K562 (cell line): ENCODE results near the gene DDC. TPM values are rescaled to one million over a fixed set of nuclear protein-coding genes. Genes with fewer than 3 reads are reported as not detected.

ENCODE experiments used
- ATAC-seq: fragments of 200-7000 bp; cut with Tn5 transposase; 3 replicates; pipeline ENCODE4 v1.9.1; 2020; ENCODE audit warnings: moderate library complexity
- BruUV-seq: library from RNA; stranded (reverse); fragments of 400-500 nt; replicated peaks from 2 replicates; lab custom pipeline; 2021; lab: Mats Ljungman, UMichigan
- CTCF ChIA-PET: fragments of 300-600 bp; formaldehyde crosslinking; extraction: SDS; loops from one replicate; lab custom pipeline; 2021; ENCODE audit warnings: low intra/inter-chr PET ratio; lab: Yijun Ruan, JAX
- POLR2A ChIA-PET: fragments of 300-600, 350-650 bp; sonication (Branson Sonifier 250); formaldehyde crosslinking; extraction: SDS; loops from one replicate; lab custom pipeline; 2021; ENCODE audit warnings: antibody characterized with exemption, inconsistent platforms; lab: Yijun Ruan, JAX
- DNase-seq, 4 experiments: peaks; one replicate each; pipeline versions ENCODE4 v3.0.0 to v3.0.0-alpha.2; 2011 to 2018; ENCODE audit warnings: low spot score in 3 of 4, mixed read lengths in 3 of 4; ENCODE audit errors: extremely low read depth in 1 of 4
- FAIRE-seq: peaks from 2 replicates; lab custom pipeline; 2011; peaks lifted over from hg19 to GRCh38; lab: Jason Lieb, UNC
- H2AFZ ChIP-seq: 2 replicates; pipeline ENCODE4 v1.6.0; 2011; ENCODE audit warnings: low read depth, low read length, control low read depth, inconsistent platforms
- H3K27ac ChIP-seq: fragments of 200-600 bp; 3 replicates; pipeline ENCODE4 v1.8.0; 2011; ENCODE audit warnings: low read depth, mild to moderate bottlenecking, control low read depth, inconsistent platforms, low read length, moderate library complexity, mixed read lengths; ENCODE audit errors: extremely low read depth
- H3K27me3 ChIP-seq, 2 experiments: fragments of 300-600 bp in 1 of 2; 2 replicates in 1 of 2; 3 replicates in 1 of 2; pipeline versions ENCODE4 v1.6.0 to v1.8.0; 2011; ENCODE audit warnings: inconsistent platforms in 2 of 2, low read length in 2 of 2, mild to moderate bottlenecking in 1 of 2, mixed read lengths in 1 of 2, moderate library complexity in 1 of 2; ENCODE audit not compliant: control insufficient read depth in 2 of 2, insufficient read depth in 2 of 2
- H3K36me3 ChIP-seq: fragments of 300-600 bp; 3 replicates; pipeline ENCODE4 v1.8.0; 2011; ENCODE audit warnings: mild to moderate bottlenecking, low read length, inconsistent platforms; ENCODE audit not compliant: control insufficient read depth, insufficient read depth
- H3K4me1 ChIP-seq, 2 experiments: fragments of 200-600 bp in 1 of 2; replicated peaks in 1 of 2; 2 replicates in 1 of 2; 3 replicates in 1 of 2; pipeline versions ENCODE4 v1.5.1 to v1.8.0; 2011; ENCODE audit warnings: inconsistent platforms in 2 of 2, low read length in 2 of 2, mild to moderate bottlenecking in 1 of 2, mixed read lengths in 1 of 2, moderate library complexity in 1 of 2; ENCODE audit not compliant: control insufficient read depth in 2 of 2, insufficient read depth in 2 of 2
- H3K4me2 ChIP-seq: 2 replicates; pipeline ENCODE4 v1.6.1; 2011; ENCODE audit warnings: low read length, control low read depth, inconsistent platforms, mixed read lengths; ENCODE audit not compliant: insufficient read depth
- H3K4me3 ChIP-seq: fragments of 200-600 bp; sonication (generic), shearing (Covaris generic); 2 replicates; pipeline ENCODE4 v1.5.1; 2016; ENCODE audit warnings: control low read depth, inconsistent platforms
- H3K79me2 ChIP-seq: fragments of 200-600 bp; 3 replicates; pipeline ENCODE4 v1.8.0; 2011; ENCODE audit warnings: low read length, inconsistent platforms; ENCODE audit not compliant: control insufficient read depth, insufficient read depth
- H3K9ac ChIP-seq, 2 experiments: 2 replicates each; pipeline versions ENCODE4 v1.6.0 to v1.6.1; 2011; ENCODE audit warnings: low read depth in 2 of 2, low read length in 2 of 2, control low read depth in 1 of 2, inconsistent platforms in 1 of 2, mild to moderate bottlenecking in 1 of 2, mixed read lengths in 1 of 2; ENCODE audit not compliant: insufficient read depth in 1 of 2
- H3K9me1 ChIP-seq: one replicate; pipeline ENCODE4 v1.6.0; 2011; ENCODE audit warnings: inconsistent platforms, mild to moderate bottlenecking, low read length, moderate library complexity; ENCODE audit not compliant: control insufficient read depth, insufficient read depth
- H3K9me3 ChIP-seq: replicated peaks from 2 replicates; pipeline ENCODE4 v1.5.1; 2011; ENCODE audit warnings: low read depth, low read length, inconsistent platforms; ENCODE audit not compliant: control insufficient read depth, insufficient read depth
- H4K20me1 ChIP-seq: replicated peaks from 2 replicates; pipeline ENCODE4 v1.6.1; 2011; ENCODE audit warnings: low read length, inconsistent platforms, mixed read lengths; ENCODE audit not compliant: control insufficient read depth, insufficient read depth
- BCLAF1 ChIP-seq, 2 experiments: fragments of 450-650 bp in 1 of 2; IDR thresholded peaks; 2 replicates each; pipeline ENCODE4 v1.6.1; 2011 to 2017; ENCODE audit warnings: low read depth in 2 of 2, antibody characterized with exemption in 1 of 2, borderline replicate concordance in 1 of 2, low read length in 1 of 2, mild to moderate bottlenecking in 1 of 2, mixed read lengths in 1 of 2; ENCODE audit not compliant: control insufficient read depth in 1 of 2
- DACH1 ChIP-seq: fragments of 450-650 bp; IDR thresholded peaks from 2 replicates; pipeline ENCODE4 v1.6.1; 2018; ENCODE audit not compliant: partially characterized antibody
- DNMT1 ChIP-seq: fragments of 450-650 bp; IDR thresholded peaks from 2 replicates; pipeline ENCODE4 v1.6.1; 2016; ENCODE audit warnings: antibody characterized with exemption, mild to moderate bottlenecking
- NR1H2 ChIP-seq: sonication (generic); formaldehyde crosslinking; IDR thresholded peaks from 2 replicates; pipeline ENCODE4 v1.4.0; 2020; ENCODE audit warnings: mild to moderate bottlenecking, missing genetic modification reagents
- SUPT5H ChIP-seq: fragments of 450-650 bp; IDR thresholded peaks from 2 replicates; pipeline ENCODE4 v1.6.1; 2016
- ZNF586 ChIP-seq: fragments of 450-650 bp; formaldehyde crosslinking; conservative IDR thresholded peaks from 2 replicates; pipeline ENCODE4 v1.4.0; 2020; ENCODE audit warnings: mild to moderate bottlenecking, moderate library complexity
- WGBS: fragments of 100-300 bp; shearing (Covaris generic); methylation state at CpG from one replicate; pipeline ENCODE4 v1.1.6; 2016; ENCODE audit warnings: low coverage, mixed read lengths; ENCODE audit not compliant: insufficient coverage; ENCODE audit errors: missing lambda C conversion rate; 5-methylcytosine and 5-hydroxymethylcytosine counted together
- in situ Hi-C: fragments of 300-500 bp; cut with MboI; formaldehyde crosslinking; loops from 4 replicates; pipeline ENCODE4 v1.15.0; 2018; ENCODE audit warnings: inconsistent platforms, mixed read lengths
- intact Hi-C: fragments of 100-400 bp; cut with micrococcal nuclease; formaldehyde crosslinking; loops from 2 replicates; pipeline ENCODE4 v1.14.2; 2022
- polyA plus RNA-seq, 8 experiments: library from polyadenylated mRNA; depleted of rRNA in 4 of 8; stranded (reverse) in 5 of 8; unstranded in 3 of 8; fragments of >200 nt; fragmentation: Nextera tagmentation in 2 of 8; fragmentation: Illumina TruSeq in 1 of 8; extraction: Ambion mirVana in 2 of 8; extraction: Trizol in 1 of 8; gene quantifications; 2 replicates each; pipeline versions ENCODE4 v1.2.1 to v1.2.3, GENCODE V29; 2011 to 2014; ENCODE audit warnings: inconsistent platforms in 1 of 8, missing spikeins in 1 of 8
- total RNA-seq, 7 experiments: library from RNA; depleted of rRNA in 6 of 7; stranded (reverse); fragments of >200 nt in 6 of 7; fragmentation: Illumina TruSeq in 2 of 7; extraction: Trizol in 2 of 7; gene quantifications; 2 replicates each; pipeline versions ENCODE4 v1.2.1 to v1.2.3, GENCODE V29; 2011 to 2021; ENCODE audit warnings: low replicate concordance in 1 of 7
- TF ChIP-seq, protein P1 (sequence below): IDR thresholded peaks from 3 replicates; pipeline ENCODE4 v1.6.1; 2011; ENCODE audit warnings: borderline replicate concordance, mild to moderate bottlenecking, moderate library complexity; ENCODE audit not compliant: insufficient read length; ENCODE audit errors: extremely low read depth

The DDC gene
- total and polyA plus RNA-seq, 9 of the 15 experiments (the other 6 are each of a cell fraction or from before 2014, with no cell fraction given): not detected

GRCh38 chr7:50431316-50431715 lies 133.9 kb downstream of the DDC start (continued):
- no peak for TF ChIP-seq NR1H2
- no peak for TF ChIP-seq SUPT5H
- no peak for TF ChIP-seq DNMT1
- TF ChIP-seq, protein P1, sequence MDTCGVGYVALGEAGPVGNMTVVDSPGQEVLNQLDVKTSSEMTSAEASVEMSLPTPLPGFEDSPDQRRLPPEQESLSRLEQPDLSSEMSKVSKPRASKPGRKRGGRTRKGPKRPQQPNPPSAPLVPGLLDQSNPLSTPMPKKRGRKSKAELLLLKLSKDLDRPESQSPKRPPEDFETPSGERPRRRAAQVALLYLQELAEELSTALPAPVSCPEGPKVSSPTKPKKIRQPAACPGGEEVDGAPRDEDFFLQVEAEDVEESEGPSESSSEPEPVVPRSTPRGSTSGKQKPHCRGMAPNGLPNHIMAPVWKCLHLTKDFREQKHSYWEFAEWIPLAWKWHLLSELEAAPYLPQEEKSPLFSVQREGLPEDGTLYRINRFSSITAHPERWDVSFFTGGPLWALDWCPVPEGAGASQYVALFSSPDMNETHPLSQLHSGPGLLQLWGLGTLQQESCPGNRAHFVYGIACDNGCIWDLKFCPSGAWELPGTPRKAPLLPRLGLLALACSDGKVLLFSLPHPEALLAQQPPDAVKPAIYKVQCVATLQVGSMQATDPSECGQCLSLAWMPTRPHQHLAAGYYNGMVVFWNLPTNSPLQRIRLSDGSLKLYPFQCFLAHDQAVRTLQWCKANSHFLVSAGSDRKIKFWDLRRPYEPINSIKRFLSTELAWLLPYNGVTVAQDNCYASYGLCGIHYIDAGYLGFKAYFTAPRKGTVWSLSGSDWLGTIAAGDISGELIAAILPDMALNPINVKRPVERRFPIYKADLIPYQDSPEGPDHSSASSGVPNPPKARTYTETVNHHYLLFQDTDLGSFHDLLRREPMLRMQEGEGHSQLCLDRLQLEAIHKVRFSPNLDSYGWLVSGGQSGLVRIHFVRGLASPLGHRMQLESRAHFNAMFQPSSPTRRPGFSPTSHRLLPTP: no peak

DNA sequence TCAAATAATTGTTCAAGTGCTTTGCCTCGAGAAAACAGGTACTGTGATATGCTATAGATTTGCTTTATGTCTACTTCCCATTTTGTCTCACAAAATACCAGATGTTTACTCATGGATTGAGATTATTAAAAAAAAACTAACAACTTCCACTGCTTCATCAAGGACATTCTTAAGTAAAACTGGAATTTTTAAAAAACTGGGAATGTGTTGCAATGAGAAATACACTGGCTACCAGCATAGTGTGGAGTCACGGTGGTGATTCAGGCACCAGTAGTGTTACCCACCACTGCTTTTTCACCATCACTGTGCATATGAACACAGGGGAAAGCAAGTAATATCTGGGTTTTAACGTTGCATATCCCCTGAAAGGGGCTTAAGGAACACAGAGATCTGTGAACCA lies 136.3 kb downstream of the DDC start:
- CTCF ChIA-PET: no interaction called here
- TF ChIP-seq ZNF586 (CRISPR knock-in tag) (no peak), DACH1 (no peak), BCLAF1 (IDR thresholded peaks at IDR 0.05; ENCODE audit: borderline replicate concordance in 1 of 2, control insufficient read depth in 1 of 2, low read depth in 2 of 2, low read length in 1 of 2) (no peak)
- DNase-seq: no peak

More for the DNA sequence above, 136.3 kb downstream of the DDC start:
- H3K27me3 ChIP-seq: peaks cover 0 to 5% of the 10 kb centered on the region in 2 experiments; a peak in 1 of 5 replicates
- H3K9me3 ChIP-seq: no peaks in the 10 kb centered on the region
- POLR2A ChIA-PET: no interaction called here
- no peaks in the 10 kb centered on the region for H4K20me1 ChIP-seq
- WGBS: 8% methylated on average over 3 of the region's 3 CpGs
- H3K27ac ChIP-seq: no peak overlapping the region
- FAIRE-seq (no peak), ATAC-seq (no peak)
- no peaks in the 10 kb centered on the region for H3K4me1 ChIP-seq
- in situ Hi-C loops (no loop called here), intact Hi-C loops (no loop called here)
- H3K79me2 ChIP-seq: no peaks in the 10 kb centered on the region
- no peak overlapping the region for H3K4me2 ChIP-seq
- no peak overlapping the region for H3K4me3 ChIP-seq
- H3K36me3 ChIP-seq: no peaks in the 10 kb centered on the region
- no peak overlapping the region for H2AFZ ChIP-seq
- no peaks in the 10 kb centered on the region for H3K9me1 ChIP-seq
- H3K9ac ChIP-seq: no peak overlapping the region
- no TSS peak for BruUV-seq
